ENCODE data around the gene KIF26B. TPM values are rescaled to one million over a fixed set of nuclear protein-coding genes. Genes with fewer than 3 reads are reported as not detected.

The KIF26B gene
- total RNA-seq, 2 donors from 2014 or later = 0.30 to 0.35 TPM

DNA sequence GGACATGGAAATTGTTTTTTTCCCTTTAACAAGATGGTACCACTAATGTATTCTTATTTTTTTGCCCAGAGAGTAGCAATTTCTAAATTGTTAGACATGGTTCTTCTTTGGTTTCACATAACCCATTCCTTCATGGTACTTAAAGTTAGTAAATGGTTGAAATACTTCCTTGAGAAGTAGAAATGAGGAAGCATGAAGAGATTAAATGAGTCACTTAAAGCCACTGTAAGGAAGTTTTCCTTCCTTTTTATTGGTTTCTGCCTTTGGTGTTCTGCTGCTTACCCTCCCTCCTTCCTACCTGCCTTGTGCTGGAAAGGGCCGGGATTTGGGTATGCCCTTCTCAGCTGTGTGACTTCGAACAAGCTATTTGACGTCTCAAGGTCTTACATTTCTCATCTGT is 101.0 kb downstream of the KIF26B start:
- Histone ChIP-seq H3K27me3 (no peaks in the 10 kb centered on the region), H3K9ac (ENCODE audit: low read depth in 2 of 2, low read length in 2 of 2) (no peak overlapping the region), H3K36me3 (no peaks in the 10 kb centered on the region), H3K27ac (no peak overlapping the region), H3K9me3 (no peaks in the 10 kb centered on the region), H3K4me1 (no peaks in the 10 kb centered on the region), H3K4me3 (no peak overlapping the region)
- no peak for DNase-seq
- intact Hi-C loops (cut with DNase I) = no loop called here
- TF ChIP-seq, protein P1, sequence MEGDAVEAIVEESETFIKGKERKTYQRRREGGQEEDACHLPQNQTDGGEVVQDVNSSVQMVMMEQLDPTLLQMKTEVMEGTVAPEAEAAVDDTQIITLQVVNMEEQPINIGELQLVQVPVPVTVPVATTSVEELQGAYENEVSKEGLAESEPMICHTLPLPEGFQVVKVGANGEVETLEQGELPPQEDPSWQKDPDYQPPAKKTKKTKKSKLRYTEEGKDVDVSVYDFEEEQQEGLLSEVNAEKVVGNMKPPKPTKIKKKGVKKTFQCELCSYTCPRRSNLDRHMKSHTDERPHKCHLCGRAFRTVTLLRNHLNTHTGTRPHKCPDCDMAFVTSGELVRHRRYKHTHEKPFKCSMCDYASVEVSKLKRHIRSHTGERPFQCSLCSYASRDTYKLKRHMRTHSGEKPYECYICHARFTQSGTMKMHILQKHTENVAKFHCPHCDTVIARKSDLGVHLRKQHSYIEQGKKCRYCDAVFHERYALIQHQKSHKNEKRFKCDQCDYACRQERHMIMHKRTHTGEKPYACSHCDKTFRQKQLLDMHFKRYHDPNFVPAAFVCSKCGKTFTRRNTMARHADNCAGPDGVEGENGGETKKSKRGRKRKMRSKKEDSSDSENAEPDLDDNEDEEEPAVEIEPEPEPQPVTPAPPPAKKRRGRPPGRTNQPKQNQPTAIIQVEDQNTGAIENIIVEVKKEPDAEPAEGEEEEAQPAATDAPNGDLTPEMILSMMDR (IDR thresholded peaks at IDR 0.05) = no peak

DNA sequence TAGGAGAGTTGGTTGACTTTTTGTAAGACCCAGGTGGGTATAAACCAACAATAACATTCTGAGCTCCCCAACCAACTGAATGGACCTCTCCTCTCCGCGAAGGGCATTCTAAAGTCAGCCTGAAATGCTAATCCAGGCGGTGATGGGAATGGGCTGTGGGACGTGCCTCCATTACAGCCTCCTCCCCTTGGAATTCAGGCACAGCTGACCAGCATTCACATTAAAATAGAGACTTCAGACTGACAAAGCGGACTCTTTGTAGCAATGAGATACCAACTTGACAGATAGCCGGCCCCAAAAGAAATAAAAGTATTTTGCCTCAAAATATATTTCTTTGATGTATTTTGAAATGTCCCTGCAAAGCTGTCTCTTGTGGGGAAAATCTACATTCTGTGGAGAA is 101.7 kb downstream of the KIF26B start:
- intact Hi-C loops (cut with DNase I) = no loop called here
- Histone ChIP-seq H3K36me3 (no peaks in the 10 kb centered on the region), H3K4me1 (no peaks in the 10 kb centered on the region), H3K9me3 (no peaks in the 10 kb centered on the region), H3K27ac (no peak overlapping the region), H3K27me3 (no peaks in the 10 kb centered on the region), H3K4me3 (no peak overlapping the region), H3K9ac (ENCODE audit: low read depth in 2 of 2, low read length in 2 of 2) (no peak overlapping the region)
- TF ChIP-seq, protein P1 (IDR thresholded peaks at IDR 0.05) = no peak
- no peak for DNase-seq

DNA sequence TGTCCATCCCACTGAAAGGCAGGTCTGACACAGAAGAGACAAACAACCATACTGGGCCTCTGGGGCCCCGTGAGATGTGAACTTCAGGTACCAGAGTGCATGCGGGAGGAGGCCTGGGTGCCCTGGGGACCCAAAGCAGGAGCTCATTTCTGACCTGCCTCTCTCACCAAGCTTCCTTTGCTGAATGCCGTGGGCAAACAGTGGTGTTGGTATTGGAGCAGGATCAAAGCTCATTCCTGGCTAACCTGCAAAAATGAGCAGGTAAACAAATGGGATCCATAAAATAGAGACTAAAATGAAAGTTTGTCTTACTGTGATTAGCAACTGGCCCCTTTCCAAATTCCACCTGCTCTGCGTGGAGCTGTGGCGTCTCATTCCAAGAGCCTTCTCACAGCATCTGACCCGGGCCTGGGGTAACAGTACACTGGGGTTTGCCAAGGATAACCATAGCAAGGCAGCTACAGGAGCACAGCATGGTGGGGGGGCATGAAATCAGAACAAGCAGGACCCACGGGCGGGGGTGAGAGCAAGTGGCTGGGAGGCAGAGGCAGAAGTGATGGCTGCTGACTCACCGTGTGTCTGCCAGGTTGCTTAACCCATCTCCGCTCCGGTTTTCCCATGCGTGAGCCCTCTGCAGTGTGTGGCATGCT is 103.6 kb downstream of the KIF26B start:
- DNase-seq = peak; percentile 55
- H3K36me3 ChIP-seq = no peaks in the 10 kb centered on the region
- H3K27me3 ChIP-seq = peaks cover 7% of the 10 kb centered on the region
- no peaks in the 10 kb centered on the region for H3K4me1 ChIP-seq
- intact Hi-C loops (cut with DNase I) = no loop called here
- no peaks in the 10 kb centered on the region for H3K9me3 ChIP-seq
- no peak overlapping the region for H3K27ac ChIP-seq
- no peak overlapping the region for H3K4me3 ChIP-seq
- H3K9ac ChIP-seq (ENCODE audit: low read depth in 2 of 2, low read length in 2 of 2) = no peak overlapping the region
- TF ChIP-seq, protein P1 (IDR thresholded peaks at IDR 0.05) = no peak

DNA sequence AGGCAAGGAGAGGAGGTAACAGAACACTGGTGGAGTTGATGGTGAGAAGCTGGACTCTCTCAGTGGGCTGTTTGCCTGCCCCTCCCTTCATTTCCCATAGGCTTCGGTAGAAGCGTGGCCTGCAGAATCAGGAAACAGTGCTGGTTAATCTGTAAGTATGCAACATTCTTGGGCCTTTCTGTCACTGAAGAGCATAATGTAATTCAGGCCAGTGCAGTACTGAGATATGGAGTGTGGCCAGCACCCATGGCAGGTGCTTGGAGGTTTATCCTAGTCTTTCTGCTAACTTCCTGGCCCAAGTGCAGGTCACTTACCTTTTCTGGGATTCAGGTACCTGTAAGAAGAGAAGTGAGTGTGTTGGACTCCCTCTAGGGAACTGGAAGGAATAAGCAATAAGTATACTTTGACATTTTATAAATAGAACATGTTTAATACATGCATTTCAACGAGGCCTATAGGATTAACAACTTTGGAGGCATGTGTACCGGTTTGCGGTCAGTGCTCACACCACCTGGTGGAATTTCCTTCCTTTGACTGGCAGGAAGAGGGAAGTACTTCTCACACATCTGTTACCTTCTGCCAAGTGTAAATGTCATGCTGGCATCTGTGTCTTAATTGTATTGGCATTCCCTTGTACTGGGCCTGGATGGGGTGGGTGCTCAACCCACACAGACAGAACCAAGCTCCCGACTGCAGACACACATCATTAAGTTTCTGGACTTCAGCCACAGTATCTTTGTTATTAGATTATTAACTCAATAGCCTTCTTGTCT is 105.5 kb downstream of the KIF26B start:
- H3K4me3 ChIP-seq = no peak overlapping the region
- H3K4me1 ChIP-seq = no peaks in the 10 kb centered on the region
- intact Hi-C loops (cut with DNase I) = no loop called here
- no peaks in the 10 kb centered on the region for H3K36me3 ChIP-seq
- no peak for DNase-seq
- H3K9me3 ChIP-seq = no peaks in the 10 kb centered on the region
- TF ChIP-seq, protein P1 (IDR thresholded peaks at IDR 0.05) = no peak
- H3K27ac ChIP-seq = no peak overlapping the region
- peaks cover 7% of the 10 kb centered on the region for H3K27me3 ChIP-seq
- H3K9ac ChIP-seq (ENCODE audit: low read depth in 2 of 2, low read length in 2 of 2) = no peak overlapping the region

DNA sequence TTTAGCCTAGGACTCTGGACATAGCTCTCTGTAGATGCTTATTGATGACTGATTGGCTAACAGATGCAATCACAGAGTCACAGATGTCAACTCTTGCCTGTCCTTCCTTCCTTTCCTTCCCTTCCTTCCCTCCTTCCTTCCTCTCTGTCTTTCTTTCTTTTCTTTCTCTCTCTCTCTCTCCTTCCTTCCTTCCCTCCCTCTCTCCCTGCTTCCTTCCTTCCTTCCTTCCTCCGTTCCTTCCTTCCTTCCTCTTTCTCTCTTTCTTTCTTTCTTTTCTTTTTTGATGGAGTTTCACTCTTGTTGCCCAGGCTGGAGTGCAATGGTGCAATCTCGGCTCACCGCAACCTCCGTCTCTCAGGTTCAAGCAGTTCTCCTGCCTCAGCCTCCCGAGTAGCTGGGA is 106.1 kb downstream of the KIF26B start:
- TF ChIP-seq, protein P1 (IDR thresholded peaks at IDR 0.05) = no peak
- intact Hi-C loops (cut with DNase I) = no loop called here
- Histone ChIP-seq H3K27me3 (peaks cover 7% of the 10 kb centered on the region), H3K9ac (ENCODE audit: low read depth in 2 of 2, low read length in 2 of 2) (no peak overlapping the region), H3K4me3 (no peak overlapping the region), H3K36me3 (no peaks in the 10 kb centered on the region), H3K9me3 (no peaks in the 10 kb centered on the region), H3K4me1 (no peaks in the 10 kb centered on the region), H3K27ac (no peak overlapping the region)
- DNase-seq = no peak
